Neural progenitor cell (in vitro differentiated cells): ENCODE data around the gene IGFL1. TPM values are rescaled to one million over a fixed set of nuclear protein-coding genes. Genes with fewer than 3 reads are reported as not detected.

Source experiments
- DNase-seq: peaks from one replicate; pipeline ENCODE4 v3.0.0-alpha.2; 2016; ENCODE audit warnings: low spot score
- H2AFZ ChIP-seq: fragments of 200-600 bp; sonication (generic); replicated peaks from 2 replicates; pipeline ENCODE4 v1.6.1; 2016; ENCODE audit warnings: antibody characterized with exemption
- H3F3A ChIP-seq: fragments of 200-600 bp; sonication (generic); 2 replicates; pipeline ENCODE4 v1.6.1; 2016; ENCODE audit warnings: antibody characterized with exemption, low read depth
- H3K27ac ChIP-seq: fragments of 200-600 bp; sonication (generic); 2 replicates; pipeline ENCODE4 v1.5.1; 2016; ENCODE audit warnings: mild to moderate bottlenecking
- H3K27me3 ChIP-seq: fragments of 200-600 bp; sonication (generic); 2 replicates; pipeline ENCODE4 v1.6.1; 2016; ENCODE audit warnings: mild to moderate bottlenecking, moderate library complexity
- H3K36me3 ChIP-seq: fragments of 200-600 bp; sonication (generic); 2 replicates; pipeline ENCODE4 v1.5.1; 2016
- H3K4me1 ChIP-seq: fragments of 200-600 bp; sonication (generic); 2 replicates; pipeline ENCODE4 v1.6.1; 2016; ENCODE audit warnings: mixed run types
- H3K4me2 ChIP-seq: fragments of 200-600 bp; sonication (generic); 2 replicates; pipeline ENCODE4 v1.6.1; 2016
- H3K4me3 ChIP-seq: fragments of 200-600 bp; sonication (generic); 2 replicates; pipeline ENCODE4 v1.5.1; 2016
- H3K79me2 ChIP-seq: fragments of 200-600 bp; sonication (generic); 2 replicates; pipeline ENCODE4 v1.6.1; 2016; ENCODE audit warnings: low read depth
- H3K9ac ChIP-seq: fragments of 200-600 bp; sonication (generic); 2 replicates; pipeline ENCODE4 v1.6.1; 2016
- H3K9me3 ChIP-seq: fragments of 200-600 bp; sonication (generic); 2 replicates; pipeline ENCODE4 v1.5.1; 2016; ENCODE audit warnings: low read depth
- H4K20me1 ChIP-seq: fragments of 200-600 bp; sonication (generic); 2 replicates; pipeline ENCODE4 v1.6.1; 2016; ENCODE audit warnings: low read depth
- H3K27ac Mint-ChIP-seq: 3 replicates; pipeline ENCODE4 v1.8.0; 2021; ENCODE audit warnings: mixed read lengths
- H3K27me3 Mint-ChIP-seq: 2 replicates; pipeline ENCODE4 v1.8.0; 2022; ENCODE audit warnings: low read depth, mild to moderate bottlenecking, inconsistent platforms, moderate library complexity, mixed read lengths; ENCODE audit not compliant: insufficient read depth
- H3K36me3 Mint-ChIP-seq: 3 replicates; pipeline ENCODE4 v1.8.0; 2021; ENCODE audit warnings: mixed read lengths
- H3K4me1 Mint-ChIP-seq: 3 replicates; pipeline ENCODE4 v1.8.0; 2021; ENCODE audit warnings: mixed read lengths
- H3K4me3 Mint-ChIP-seq: 3 replicates; pipeline ENCODE4 v1.8.0; 2021; ENCODE audit warnings: mild to moderate bottlenecking, moderate library complexity, mixed read lengths
- H3K9me3 Mint-ChIP-seq: 3 replicates; pipeline ENCODE4 v1.8.0; 2020; ENCODE audit warnings: mixed read lengths
- EZH2 ChIP-seq: fragments of 200-600 bp; sonication (generic); IDR thresholded peaks from 2 replicates; pipeline ENCODE4 v1.6.1; 2017; ENCODE audit warnings: antibody characterized with exemption, mild to moderate bottlenecking, moderate library complexity
- EZH2phosphoT487 ChIP-seq: fragments of 200-600 bp; sonication (generic); IDR thresholded peaks from 2 replicates; pipeline ENCODE4 v1.6.1; 2017; ENCODE audit warnings: antibody characterized with exemption
- total RNA-seq: library from RNA; depleted of rRNA; stranded (reverse); fragments of >200 nt; gene quantifications from 2 replicates; pipeline ENCODE4 v1.2.3, GENCODE V29; 2015; ENCODE audit warnings: low replicate concordance
- TF ChIP-seq, protein P1 (sequence below): fragments of 200-600 bp; sonication (generic); IDR thresholded peaks from 2 replicates; pipeline ENCODE4 v1.5.1; 2017; ENCODE audit warnings: antibody characterized with exemption, mild to moderate bottlenecking

The IGFL1 gene
- total RNA-seq, 1 donor from 2014 or later = not detected

DNA sequence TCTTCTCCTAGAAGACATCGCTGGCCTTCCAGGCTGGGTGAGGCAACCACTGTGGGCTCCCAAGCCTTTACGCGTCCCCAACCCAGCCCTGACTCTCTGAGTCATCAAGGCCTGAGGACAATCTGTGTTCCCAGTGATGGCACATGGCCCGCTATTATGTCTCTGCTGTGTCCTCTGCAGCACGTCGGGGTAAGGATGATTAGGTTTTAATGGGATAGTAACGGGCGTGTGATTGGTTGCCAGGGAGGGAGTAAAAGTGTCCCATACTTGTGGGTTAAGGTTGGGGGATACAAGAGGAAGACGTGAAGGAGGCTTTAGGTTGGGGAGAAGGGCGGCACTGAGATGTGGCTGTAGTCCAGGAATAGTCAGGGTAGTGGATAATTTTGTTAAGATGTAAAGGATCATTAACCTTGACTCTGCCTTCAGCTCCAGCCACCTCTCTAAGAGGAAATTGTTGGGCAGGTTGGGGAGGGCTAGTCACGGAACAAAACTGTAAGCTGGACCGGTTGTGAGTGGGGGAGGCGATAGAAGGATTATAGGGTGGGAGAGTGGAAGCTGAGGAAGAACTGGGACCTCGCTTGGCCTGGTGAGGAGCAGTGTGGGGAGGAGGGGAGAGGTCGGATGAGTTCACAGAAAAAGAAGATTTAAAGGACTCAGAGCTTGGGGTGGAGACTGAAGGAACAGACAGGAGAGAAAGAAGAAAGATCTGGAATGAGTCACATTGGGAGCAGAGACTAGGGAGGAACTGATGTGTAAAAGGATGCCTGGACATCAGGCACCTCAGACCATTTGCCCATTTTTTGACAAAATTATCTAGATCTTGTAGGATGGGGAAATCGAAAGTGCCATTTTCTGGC lies 27.9 kb upstream of the IGFL1 start:
- H3F3A ChIP-seq = no peaks in the 10 kb centered on the region
- no peak overlapping the region for H3K4me2 ChIP-seq
- H3K9ac ChIP-seq = no peak overlapping the region
- no peaks in the 10 kb centered on the region for H4K20me1 ChIP-seq
- H3K4me3 ChIP-seq = no peak overlapping the region
- Mint-ChIP-seq H3K27me3 (peaks cover 4% of the 10 kb centered on the region), H3K27ac (no peak overlapping the region), H3K4me1 (no peaks in the 10 kb centered on the region), H3K4me3 (no peak overlapping the region), H3K36me3 (no peaks in the 10 kb centered on the region), H3K9me3 (peaks cover 5% of the 10 kb centered on the region)
- DNase-seq = no peak
- no peaks in the 10 kb centered on the region for H3K4me1 ChIP-seq
- H3K27me3 ChIP-seq = no peaks in the 10 kb centered on the region
- no peaks in the 10 kb centered on the region for H3K9me3 ChIP-seq
- H3K27ac ChIP-seq = no peak overlapping the region
- H3K36me3 ChIP-seq = no peaks in the 10 kb centered on the region
- no peak overlapping the region for H2AFZ ChIP-seq
- TF ChIP-seq EZH2 (no peak), EZH2phosphoT487 (no peak)
- TF ChIP-seq, protein P1, sequence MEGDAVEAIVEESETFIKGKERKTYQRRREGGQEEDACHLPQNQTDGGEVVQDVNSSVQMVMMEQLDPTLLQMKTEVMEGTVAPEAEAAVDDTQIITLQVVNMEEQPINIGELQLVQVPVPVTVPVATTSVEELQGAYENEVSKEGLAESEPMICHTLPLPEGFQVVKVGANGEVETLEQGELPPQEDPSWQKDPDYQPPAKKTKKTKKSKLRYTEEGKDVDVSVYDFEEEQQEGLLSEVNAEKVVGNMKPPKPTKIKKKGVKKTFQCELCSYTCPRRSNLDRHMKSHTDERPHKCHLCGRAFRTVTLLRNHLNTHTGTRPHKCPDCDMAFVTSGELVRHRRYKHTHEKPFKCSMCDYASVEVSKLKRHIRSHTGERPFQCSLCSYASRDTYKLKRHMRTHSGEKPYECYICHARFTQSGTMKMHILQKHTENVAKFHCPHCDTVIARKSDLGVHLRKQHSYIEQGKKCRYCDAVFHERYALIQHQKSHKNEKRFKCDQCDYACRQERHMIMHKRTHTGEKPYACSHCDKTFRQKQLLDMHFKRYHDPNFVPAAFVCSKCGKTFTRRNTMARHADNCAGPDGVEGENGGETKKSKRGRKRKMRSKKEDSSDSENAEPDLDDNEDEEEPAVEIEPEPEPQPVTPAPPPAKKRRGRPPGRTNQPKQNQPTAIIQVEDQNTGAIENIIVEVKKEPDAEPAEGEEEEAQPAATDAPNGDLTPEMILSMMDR = no peak
- H3K79me2 ChIP-seq = no peaks in the 10 kb centered on the region

DNA sequence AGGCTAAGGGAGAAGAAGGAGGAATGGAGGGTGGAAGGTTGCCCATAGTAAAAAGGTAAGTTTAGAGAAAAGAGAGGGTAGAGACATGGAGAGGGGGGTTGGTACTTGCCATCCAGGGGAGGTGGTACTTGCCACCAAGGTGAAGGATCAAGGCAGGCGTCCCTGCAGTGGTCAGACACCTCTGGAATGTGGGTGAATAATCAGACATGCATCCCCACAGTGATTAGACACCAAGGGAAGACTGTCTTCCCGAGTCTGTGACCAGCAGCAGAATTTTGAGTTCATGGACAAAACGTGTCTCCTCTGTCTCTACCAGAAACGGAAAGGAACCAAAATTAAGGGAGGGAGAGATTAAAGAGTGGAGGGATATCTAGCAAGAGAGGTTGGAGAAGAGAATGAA lies 27.1 kb upstream of the IGFL1 start:
- Histone ChIP-seq H3F3A (no peaks in the 10 kb centered on the region), H3K9ac (no peak overlapping the region), H3K36me3 (no peaks in the 10 kb centered on the region), H2AFZ (no peak overlapping the region), H3K27ac (no peak overlapping the region), H4K20me1 (no peaks in the 10 kb centered on the region), H3K4me3 (no peak overlapping the region), H3K79me2 (no peaks in the 10 kb centered on the region), H3K27me3 (no peaks in the 10 kb centered on the region), H3K9me3 (no peaks in the 10 kb centered on the region), H3K4me2 (no peak overlapping the region), H3K4me1 (no peaks in the 10 kb centered on the region)
- Mint-ChIP-seq H3K9me3 (peaks cover 5% of the 10 kb centered on the region), H3K4me1 (no peaks in the 10 kb centered on the region), H3K36me3 (no peaks in the 10 kb centered on the region), H3K4me3 (no peak overlapping the region), H3K27me3 (peaks cover 4% of the 10 kb centered on the region), H3K27ac (no peak overlapping the region)
- TF ChIP-seq EZH2 (no peak), EZH2phosphoT487 (no peak)
- TF ChIP-seq, protein P1 = no peak
- DNase-seq = no peak

DNA sequence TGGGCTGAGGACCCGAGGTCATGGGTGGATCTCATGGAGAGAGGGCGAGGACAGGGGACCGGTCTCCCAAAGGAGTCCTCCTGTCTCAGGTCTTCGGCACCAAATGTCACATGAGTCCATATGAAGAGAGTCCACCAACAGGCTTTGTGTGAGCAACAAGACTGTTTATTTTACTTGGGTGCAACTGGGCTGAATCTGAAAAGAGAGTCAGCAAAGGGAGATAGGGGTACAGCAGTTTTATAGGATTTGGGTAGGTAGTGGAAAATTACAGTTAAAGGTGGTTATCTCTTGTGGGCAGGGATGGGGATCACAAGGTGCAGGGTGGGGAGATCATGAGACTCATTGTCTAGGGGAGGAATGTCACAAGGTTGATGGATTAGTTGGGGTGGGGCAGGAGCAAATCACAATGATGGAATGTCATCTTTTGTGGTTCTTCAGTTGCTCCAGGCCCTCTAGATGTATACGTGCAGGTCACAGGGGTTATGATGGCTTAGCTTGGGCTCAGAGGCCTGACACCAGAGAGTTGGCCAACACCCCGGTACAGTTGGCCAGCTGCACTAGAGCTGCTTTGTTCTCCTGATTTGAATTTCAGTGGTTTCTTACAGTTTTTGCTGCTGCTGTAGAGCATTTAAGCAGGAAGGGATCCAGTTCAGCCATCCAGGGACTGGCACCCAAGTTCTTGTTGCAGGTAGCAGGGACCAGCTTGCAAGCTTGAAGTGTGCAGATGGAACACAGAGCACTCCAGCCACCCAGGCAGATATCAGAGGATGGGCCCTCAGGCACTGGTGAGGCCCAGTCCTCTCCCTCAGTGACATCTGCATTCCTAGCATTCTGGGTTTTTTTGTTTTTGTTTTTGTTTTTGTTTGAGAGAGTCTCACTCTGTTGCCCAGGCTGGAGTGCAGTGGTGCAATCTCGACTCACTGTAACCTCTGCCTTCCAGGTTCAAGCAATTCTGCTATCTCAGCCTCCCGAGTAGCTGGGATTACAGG lies 26.4 kb upstream of the IGFL1 start:
- Histone ChIP-seq H3K27ac (no peak overlapping the region), H3K4me2 (no peak overlapping the region), H2AFZ (no peak overlapping the region), H3F3A (no peaks in the 10 kb centered on the region), H3K9me3 (no peaks in the 10 kb centered on the region), H3K79me2 (no peaks in the 10 kb centered on the region), H3K27me3 (no peaks in the 10 kb centered on the region), H3K36me3 (no peaks in the 10 kb centered on the region), H3K4me1 (no peaks in the 10 kb centered on the region), H3K4me3 (no peak overlapping the region), H4K20me1 (no peaks in the 10 kb centered on the region), H3K9ac (no peak overlapping the region)
- no peak for TF ChIP-seq EZH2
- TF ChIP-seq, protein P1 = no peak
- TF ChIP-seq EZH2phosphoT487 = no peak
- H3K4me1 Mint-ChIP-seq = no peaks in the 10 kb centered on the region
- DNase-seq = no peak
- peaks cover 5% of the 10 kb centered on the region for H3K9me3 Mint-ChIP-seq
- H3K27me3 Mint-ChIP-seq = peaks cover 4% of the 10 kb centered on the region
- H3K36me3 Mint-ChIP-seq = no peaks in the 10 kb centered on the region
- no peak overlapping the region for H3K27ac Mint-ChIP-seq
- no peak overlapping the region for H3K4me3 Mint-ChIP-seq
